GM12891 (cell line): ENCODE measurements around the gene PSMB4.

Source experiments
- POLR2A ChIP-seq: IDR thresholded peaks from 2 replicates; pipeline ENCODE4 v1.6.1; 2011; ENCODE audit warnings: low read depth, low read length, control low read depth
- POLR2AphosphoS5 ChIP-seq: IDR thresholded peaks from 2 replicates; pipeline ENCODE4 v1.6.1; 2011; ENCODE audit warnings: low read depth, low read length, control low read depth
- POU2F2 ChIP-seq: IDR thresholded peaks from 2 replicates; pipeline ENCODE4 v1.6.1; 2011; ENCODE audit warnings: low read depth, mild to moderate bottlenecking, control low read depth, low read length, moderate library complexity
- TAF1 ChIP-seq: IDR thresholded peaks from 2 replicates; pipeline ENCODE4 v1.6.1; 2011; ENCODE audit warnings: low read depth, low read length, control low read depth

DNA sequence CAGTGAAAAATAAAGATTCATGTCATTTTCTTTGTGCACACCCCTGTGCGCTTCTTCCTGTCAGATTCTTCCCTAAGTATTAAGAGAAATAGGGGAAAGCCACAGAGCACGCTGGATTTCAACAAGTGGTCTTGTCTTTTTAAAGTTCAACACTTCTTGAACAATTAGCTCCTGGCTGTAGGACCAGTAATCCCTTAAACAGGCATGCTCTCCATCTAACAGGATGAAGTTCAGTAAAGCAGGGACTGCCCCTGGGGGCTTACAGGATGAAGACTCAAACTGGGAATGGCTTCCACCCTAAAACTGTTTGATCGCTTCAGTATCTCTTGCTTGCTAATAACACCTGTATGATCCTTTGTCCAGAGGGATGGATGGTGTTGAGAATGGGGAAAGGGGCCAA lies 4.2 kb downstream of the PSMB4 start:
- no peak for TF ChIP-seq POU2F2
- no peak for TF ChIP-seq POLR2AphosphoS5
- TF ChIP-seq POLR2A = no peak
- TF ChIP-seq TAF1 = no peak
